Activated CD8-positive, alpha-beta memory T cell treated with anti-CD3 and anti-CD28 coated beads, Interleukin-2, amount 50 U/mL, for 1 hour (primary cell): ENCODE results near the gene MPRIP.
"Not testable (repeated sequence)": the region's sequence is repeated elsewhere in the genome, so short reads cannot be mapped to it uniquely, and the experiment has no call there.

Experiments
- DNase-seq: peaks from one replicate; pipeline ENCODE4 v3.0.0-alpha.2; 2020; ENCODE audit errors: extremely low read depth

MPRIP gene

GRCh38 chr17:17011043-17011907, 31.0 kb upstream of the MPRIP start:
- DNase-seq = not testable (repeated sequence)

GRCh38 chr17:17013828-17014747, 28.2 kb upstream of the MPRIP start:
- DNase-seq = not testable (repeated sequence)

- not testable (repeated sequence) for DNase-seq
Measured at GRCh38 chr17:17014748-17015124, 27.5 kb upstream of the MPRIP start.

- DNase-seq = no peak
Measured at GRCh38 chr17:17015230-17015629, 27.0 kb upstream of the MPRIP start.

GRCh38 chr17:17016199-17017197, 25.8 kb upstream of the MPRIP start:
- not testable (repeated sequence) for DNase-seq

- no peak for DNase-seq
Measured at GRCh38 chr17:17017343-17018014, 24.8 kb upstream of the MPRIP start.

- DNase-seq = no peak
Measured at GRCh38 chr17:17018021-17018441, 24.2 kb upstream of the MPRIP start.

- DNase-seq = no peak
Measured at GRCh38 chr17:17018612-17019429, 23.4 kb upstream of the MPRIP start.

- DNase-seq = no peak
Measured at GRCh38 chr17:17019430-17019762, 22.9 kb upstream of the MPRIP start.

GRCh38 chr17:17019891-17020456, 22.3 kb upstream of the MPRIP start:
- no peak for DNase-seq

- no peak for DNase-seq
Measured at GRCh38 chr17:17020821-17021193, 21.4 kb upstream of the MPRIP start.

GRCh38 chr17:17021194-17021863, 20.9 kb upstream of the MPRIP start:
- DNase-seq = no peak

GRCh38 chr17:17022011-17022410, 20.2 kb upstream of the MPRIP start:
- DNase-seq = no peak

GRCh38 chr17:17022456-17022855, 19.8 kb upstream of the MPRIP start:
- no peak for DNase-seq

GRCh38 chr17:17024778-17025300, 17.4 kb upstream of the MPRIP start:
- DNase-seq = no peak

GRCh38 chr17:17025621-17026020, 16.6 kb upstream of the MPRIP start:
- no peak for DNase-seq

- DNase-seq = no peak
Measured at GRCh38 chr17:17026163-17026562, 16.1 kb upstream of the MPRIP start.

- no peak for DNase-seq
Measured at GRCh38 chr17:17027442-17028058, 14.7 kb upstream of the MPRIP start.
